ENCODE data around the gene CCNC. TPM values are rescaled to one million over a fixed set of nuclear protein-coding genes. Genes with fewer than 3 reads are reported as not detected.

CCNC gene
- polyA plus RNA-seq, 1 donor from 2014 or later, result 111 TPM

- Histone ChIP-seq H3K4me2 (ENCODE audit: low read length) (no peak overlapping the region), H2AFZ (ENCODE audit: low read depth, low read length) (no peak overlapping the region), H3K9me3 (ENCODE audit: low read length) (no peaks in the 10 kb centered on the region), H3K9ac (ENCODE audit: low read length) (no peak overlapping the region), H4K20me1 (ENCODE audit: insufficient read depth) (no peaks in the 10 kb centered on the region), H3K9me2 (ENCODE audit: insufficient read depth, low read length) (no peaks in the 10 kb centered on the region), H3K36me3 (ENCODE audit: insufficient read depth, low read length) (no peaks in the 10 kb centered on the region), H3K27me3 (ENCODE audit: insufficient read depth, low read depth, low read length) (no peaks in the 10 kb centered on the region), H3K79me2 (replicated peaks; ENCODE audit: insufficient read depth, low read length) (no peaks in the 10 kb centered on the region), H3K27ac (ENCODE audit: low read length) (no peak overlapping the region), H3K4me3 (ENCODE audit: low read length) (no peak overlapping the region), H3F3A (ENCODE audit: insufficient read depth, low read length, poor library complexity, severe bottlenecking) (no peaks in the 10 kb centered on the region)
- TF ChIP-seq EZH2 (IDR thresholded peaks at IDR 0.05; ENCODE audit: borderline replicate concordance, insufficient read depth, low read length, poor library complexity, severe bottlenecking) (no peak), CTCF (IDR thresholded peaks at IDR 0.05; ENCODE audit: poor library complexity, severe bottlenecking) (no peak), POLR2AphosphoS5 (IDR thresholded peaks at IDR 0.05) (no peak), EP300 (conservative IDR thresholded peaks at IDR 0.05; ENCODE audit: poor library complexity, severe bottlenecking) (no peak), TAF1 (IDR thresholded peaks at IDR 0.05; ENCODE audit: low read depth) (no peak), REST (IDR thresholded peaks at IDR 0.05; ENCODE audit: borderline replicate concordance) (no peak), RAD21 (conservative IDR thresholded peaks at IDR 0.05) (no peak), SMC3 (conservative IDR thresholded peaks at IDR 0.05; ENCODE audit: poor library complexity) (no peak), MXI1 (conservative IDR thresholded peaks at IDR 0.05; ENCODE audit: poor library complexity, severe bottlenecking) (no peak)
These were observed 23.0 kb downstream of the CCNC start for GRCh38 chr6:99545442-99545841.

GRCh38 chr6:99543968-99544367, 24.5 kb downstream of the CCNC start:
- Histone ChIP-seq H3K9ac (ENCODE audit: low read length) (no peak overlapping the region), H3K9me2 (ENCODE audit: insufficient read depth, low read length) (no peaks in the 10 kb centered on the region), H3K27me3 (ENCODE audit: insufficient read depth, low read depth, low read length) (no peaks in the 10 kb centered on the region), H2AFZ (ENCODE audit: low read depth, low read length) (no peak overlapping the region), H4K20me1 (ENCODE audit: insufficient read depth) (no peaks in the 10 kb centered on the region), H3K79me2 (replicated peaks; ENCODE audit: insufficient read depth, low read length) (no peaks in the 10 kb centered on the region), H3K9me3 (ENCODE audit: low read length) (no peaks in the 10 kb centered on the region), H3K36me3 (ENCODE audit: insufficient read depth, low read length) (no peaks in the 10 kb centered on the region), H3K27ac (ENCODE audit: low read length) (no peak overlapping the region), H3F3A (ENCODE audit: insufficient read depth, low read length, poor library complexity, severe bottlenecking) (no peaks in the 10 kb centered on the region), H3K4me3 (ENCODE audit: low read length) (no peak overlapping the region), H3K4me2 (ENCODE audit: low read length) (no peak overlapping the region)
- no peak for TF ChIP-seq REST (IDR thresholded peaks at IDR 0.05; ENCODE audit: borderline replicate concordance)
- TF ChIP-seq EZH2 (IDR thresholded peaks at IDR 0.05; ENCODE audit: borderline replicate concordance, insufficient read depth, low read length, poor library complexity, severe bottlenecking), result no peak
- no peak for TF ChIP-seq EP300 (conservative IDR thresholded peaks at IDR 0.05; ENCODE audit: poor library complexity, severe bottlenecking)
- TF ChIP-seq TAF1 (IDR thresholded peaks at IDR 0.05; ENCODE audit: low read depth), result no peak
- TF ChIP-seq MXI1 (conservative IDR thresholded peaks at IDR 0.05; ENCODE audit: poor library complexity, severe bottlenecking), result no peak
- no peak for TF ChIP-seq SMC3 (conservative IDR thresholded peaks at IDR 0.05; ENCODE audit: poor library complexity)
- no peak for TF ChIP-seq RAD21 (conservative IDR thresholded peaks at IDR 0.05)
- no peak for TF ChIP-seq CTCF (IDR thresholded peaks at IDR 0.05; ENCODE audit: poor library complexity, severe bottlenecking)
- TF ChIP-seq POLR2AphosphoS5 (IDR thresholded peaks at IDR 0.05), result no peak

Measured in neural cell (in vitro differentiated cells).